ENCODE data around the gene PATE1. TPM values are rescaled to one million over a fixed set of nuclear protein-coding genes. Genes with fewer than 3 reads are reported as not detected.
A peak's percentile ranks its signal among the peaks of the same experiment; 100 is the strongest.

PATE1 gene
- total RNA-seq, 1 experiment from 2014 or later: not detected

- TF ChIP-seq ZSCAN18 (CRISPR knock-in tag; IDR thresholded peaks at IDR 0.05) (no peak), PRRX2 (CRISPR knock-in tag; IDR thresholded peaks at IDR 0.05) (no peak), E2F4 (CRISPR knock-in tag; IDR thresholded peaks at IDR 0.05; ENCODE audit: borderline replicate concordance, low read depth) (no peak)
These were observed 2.4 kb upstream of the PATE1 start (continued) for GRCh38 chr11:125743681-125744080.

- CTCF ChIA-PET: interaction anchor here (0.7 to 1.8 kb wide), 16 partner anchors 9 to 298 kb away, joined by 3 to 7 read pairs (median 3); no protein-coding TSS in a partner anchor
- no peak for TF ChIP-seq ZNF396 (CRISPR knock-in tag; IDR thresholded peaks at IDR 0.05; ENCODE audit: borderline replicate concordance)
- TF ChIP-seq SOX15 (CRISPR knock-in tag; IDR thresholded peaks at IDR 0.05): no peak
- Mint-ChIP-seq H3K27me3 (ENCODE audit: low read depth) (peaks cover 9% of the 10 kb centered on the region), H3K4me3 (no peak overlapping the region), H3K9me3 (no peaks in the 10 kb centered on the region), H3K36me3 (no peaks in the 10 kb centered on the region), H3K4me1 (no peaks in the 10 kb centered on the region), H3K27ac (no peak overlapping the region)
- DNase-seq (ENCODE audit: low spot score) (no peak), ATAC-seq (peak; percentile 74)
- POLR2A ChIA-PET: interaction anchor here (0.5 kb wide), 1 partner anchor 127 kb away, joined by 3 read pairs; no protein-coding TSS in a partner anchor
These were observed 4.5 kb downstream of the PATE1 start for GRCh38 chr11:125750629-125751028.

GRCh38 chr11:125756050-125756449, 10.0 kb downstream of the PATE1 start:
- no peak for TF ChIP-seq CREB1 (CRISPR knock-in tag; IDR thresholded peaks at IDR 0.05)
- POLR2A ChIA-PET: no interaction called here
- CTCF ChIA-PET: no interaction called here

GRCh38 chr11:125762445-125762844, 16.4 kb downstream of the PATE1 start:
- ATAC-seq (no peak), DNase-seq (ENCODE audit: low spot score) (no peak)
- H3K4me3 Mint-ChIP-seq: no peak overlapping the region
- peaks cover 6% of the 10 kb centered on the region for H3K4me1 Mint-ChIP-seq
- ChIA-PET CTCF (interaction anchor here (1.4 kb wide), 1 partner anchor 12 kb away, joined by 3 read pairs; no protein-coding TSS in a partner anchor), POLR2A (no interaction called here)
- TF ChIP-seq NR1H2 (CRISPR knock-in tag; IDR thresholded peaks at IDR 0.05): no peak
- no peak for TF ChIP-seq AR (CRISPR knock-in tag; IDR thresholded peaks at IDR 0.05)
- no peak for TF ChIP-seq TEAD4 (CRISPR knock-in tag; IDR thresholded peaks at IDR 0.05)
- TF ChIP-seq NR2C2 (CRISPR knock-in tag; IDR thresholded peaks at IDR 0.05): no peak
- TF ChIP-seq NFYB (CRISPR knock-in tag; conservative IDR thresholded peaks at IDR 0.05; ENCODE audit: low read depth): no peak
- no peak for TF ChIP-seq USF2 (CRISPR knock-in tag; IDR thresholded peaks at IDR 0.05)
- no peak for TF ChIP-seq NR3C1 (CRISPR knock-in tag; conservative IDR thresholded peaks at IDR 0.05; ENCODE audit: low read depth)
- TF ChIP-seq JAZF1 (CRISPR knock-in tag; IDR thresholded peaks at IDR 0.05): no peak
- TF ChIP-seq ZBTB21 (CRISPR knock-in tag; IDR thresholded peaks at IDR 0.05; ENCODE audit: borderline replicate concordance): no peak
- TF ChIP-seq MLX (CRISPR knock-in tag; IDR thresholded peaks at IDR 0.05): no peak
- no peak for TF ChIP-seq ZNF232 (CRISPR knock-in tag; IDR thresholded peaks at IDR 0.05)
- TF ChIP-seq TCF7 (CRISPR knock-in tag; IDR thresholded peaks at IDR 0.05; ENCODE audit: low read depth): no peak
- no peak for TF ChIP-seq EMX1 (CRISPR knock-in tag; IDR thresholded peaks at IDR 0.05)
- no peak for TF ChIP-seq NFATC4 (CRISPR knock-in tag; IDR thresholded peaks at IDR 0.05)
- no peak for TF ChIP-seq ZNF423 (CRISPR knock-in tag; IDR thresholded peaks at IDR 0.05)
- no peak for TF ChIP-seq TEAD1 (CRISPR knock-in tag; IDR thresholded peaks at IDR 0.05)
- TF ChIP-seq IRF2 (CRISPR knock-in tag; IDR thresholded peaks at IDR 0.05; ENCODE audit: borderline replicate concordance, low read depth): no peak
- TF ChIP-seq GTF2I (CRISPR knock-in tag; conservative IDR thresholded peaks at IDR 0.05): no peak
- H3K36me3 Mint-ChIP-seq: no peaks in the 10 kb centered on the region
- H3K27ac Mint-ChIP-seq: no peak overlapping the region
- peaks cover 10% of the 10 kb centered on the region; the same call in 1 of the 2 replicates for H3K27me3 Mint-ChIP-seq (ENCODE audit: low read depth)
- H3K9me3 Mint-ChIP-seq: peaks cover 11% of the 10 kb centered on the region

More at GRCh38 chr11:125756050-125756449, 10.0 kb downstream of the PATE1 start:
- Mint-ChIP-seq H3K4me1 (no peaks in the 10 kb centered on the region), H3K27me3 (ENCODE audit: low read depth) (peaks cover 20% of the 10 kb centered on the region; the same call in 1 of the 2 replicates), H3K4me3 (no peak overlapping the region), H3K27ac (no peak overlapping the region), H3K36me3 (no peaks in the 10 kb centered on the region), H3K9me3 (peaks cover 11% of the 10 kb centered on the region)
- ATAC-seq (no peak), DNase-seq (ENCODE audit: low spot score) (no peak)
